HG02759 (cell line): ENCODE measurements around the gene STARD10.

Source experiments
- ATAC-seq: cut with Tn5 transposase; IDR thresholded peaks from one replicate; pipeline ENCODE4 v1.9.1; 2021; ENCODE audit warnings: mild to moderate bottlenecking, moderate library complexity; ENCODE audit not compliant: unreplicated experiment

STARD10 gene

DNA sequence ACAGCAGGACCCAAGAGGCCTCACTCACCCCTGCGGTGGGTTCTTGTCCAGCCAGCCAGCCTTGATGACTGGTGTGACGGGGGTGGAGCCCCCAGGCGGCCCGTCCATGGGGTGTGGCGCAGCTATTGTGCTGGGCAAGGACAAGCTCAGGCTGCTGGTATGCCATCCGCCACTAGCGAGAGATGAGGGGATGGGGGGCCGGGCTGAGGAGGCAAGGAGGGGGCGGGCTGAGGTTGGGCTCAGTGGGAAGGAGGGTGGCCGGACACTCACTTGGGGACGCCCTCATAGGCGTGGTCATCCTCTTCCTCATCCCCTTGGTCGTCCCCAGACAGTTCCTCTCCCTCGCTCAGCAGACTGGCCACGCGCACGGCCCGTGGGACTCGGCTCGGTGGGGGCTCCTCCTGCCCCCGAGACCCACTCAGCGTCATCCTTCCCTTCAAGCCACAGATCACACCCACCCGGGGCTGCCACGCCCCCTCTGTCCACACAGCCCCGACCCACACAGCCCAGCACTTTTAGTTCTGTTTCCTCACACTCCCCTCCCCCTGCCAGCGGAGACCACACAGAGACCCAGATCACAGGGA is 81.6 kb downstream of the STARD10 start:
- no peak for ATAC-seq

- no peak for ATAC-seq
Measured at GRCh38 chr11:72711141-72711540, 82.7 kb downstream of the STARD10 start.

GRCh38 chr11:72710278-72710677 is 83.6 kb downstream of the STARD10 start:
- ATAC-seq: no peak

DNA sequence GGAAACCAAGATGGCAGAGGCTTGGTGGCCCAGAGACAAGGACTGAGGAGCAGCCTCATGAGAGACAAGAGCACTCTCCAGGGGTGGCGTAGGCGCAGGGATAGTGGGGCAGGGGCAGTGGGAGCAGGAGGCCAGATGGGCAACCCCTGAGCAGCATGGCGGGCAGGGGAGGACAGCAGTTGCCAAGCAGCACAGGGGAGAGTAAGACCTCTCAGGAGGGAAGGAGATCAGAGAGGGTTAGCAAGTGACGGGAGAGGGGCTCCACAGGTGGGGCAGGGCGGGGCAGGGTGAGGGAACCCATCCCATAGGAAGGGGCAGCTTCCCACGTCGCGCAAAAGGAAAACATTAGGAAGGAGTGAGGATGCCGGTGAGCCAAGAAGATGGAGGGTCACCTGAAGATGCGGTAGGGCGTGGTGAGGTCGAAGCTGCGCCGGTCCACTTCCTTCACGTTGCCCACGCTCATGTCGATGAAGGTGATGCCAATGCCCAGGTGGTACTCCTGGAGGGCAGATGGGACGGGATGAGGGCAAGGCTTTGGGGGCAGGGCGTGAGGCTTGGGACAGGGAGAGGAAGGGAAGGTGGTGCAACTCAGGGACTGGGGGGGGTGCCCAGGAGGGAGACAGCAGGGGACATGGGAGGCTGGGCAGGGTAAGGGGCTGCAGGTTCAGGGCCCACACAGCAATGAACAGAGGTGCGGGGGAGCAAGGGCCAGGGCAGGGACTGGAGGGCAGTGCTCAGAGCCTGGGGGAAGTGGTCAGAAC is 84.2 kb downstream of the STARD10 start:
- ATAC-seq: no peak

DNA sequence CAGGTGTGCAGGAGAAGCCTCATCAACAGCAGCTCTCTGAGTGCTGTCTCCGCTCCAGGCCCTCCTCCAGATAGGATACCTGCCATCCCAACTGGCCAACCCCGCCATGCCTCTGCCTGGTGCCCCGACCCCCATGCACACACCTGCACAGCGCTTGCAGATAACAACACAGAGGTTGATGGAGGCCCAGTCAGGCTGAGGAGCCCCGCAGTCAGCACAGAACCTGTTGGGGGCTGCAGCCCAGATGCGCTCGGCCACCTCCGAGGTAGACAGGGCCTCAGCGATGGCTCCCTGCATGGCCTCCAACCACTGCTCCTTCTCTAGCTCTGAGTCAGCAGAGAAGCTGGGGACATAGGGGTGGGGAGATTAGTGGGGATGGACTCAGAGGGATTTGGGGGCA is 86.8 kb downstream of the STARD10 start:
- ATAC-seq: no peak

- no peak for ATAC-seq
Measured at GRCh38 chr11:72706579-72706978, 87.3 kb downstream of the STARD10 start.

DNA sequence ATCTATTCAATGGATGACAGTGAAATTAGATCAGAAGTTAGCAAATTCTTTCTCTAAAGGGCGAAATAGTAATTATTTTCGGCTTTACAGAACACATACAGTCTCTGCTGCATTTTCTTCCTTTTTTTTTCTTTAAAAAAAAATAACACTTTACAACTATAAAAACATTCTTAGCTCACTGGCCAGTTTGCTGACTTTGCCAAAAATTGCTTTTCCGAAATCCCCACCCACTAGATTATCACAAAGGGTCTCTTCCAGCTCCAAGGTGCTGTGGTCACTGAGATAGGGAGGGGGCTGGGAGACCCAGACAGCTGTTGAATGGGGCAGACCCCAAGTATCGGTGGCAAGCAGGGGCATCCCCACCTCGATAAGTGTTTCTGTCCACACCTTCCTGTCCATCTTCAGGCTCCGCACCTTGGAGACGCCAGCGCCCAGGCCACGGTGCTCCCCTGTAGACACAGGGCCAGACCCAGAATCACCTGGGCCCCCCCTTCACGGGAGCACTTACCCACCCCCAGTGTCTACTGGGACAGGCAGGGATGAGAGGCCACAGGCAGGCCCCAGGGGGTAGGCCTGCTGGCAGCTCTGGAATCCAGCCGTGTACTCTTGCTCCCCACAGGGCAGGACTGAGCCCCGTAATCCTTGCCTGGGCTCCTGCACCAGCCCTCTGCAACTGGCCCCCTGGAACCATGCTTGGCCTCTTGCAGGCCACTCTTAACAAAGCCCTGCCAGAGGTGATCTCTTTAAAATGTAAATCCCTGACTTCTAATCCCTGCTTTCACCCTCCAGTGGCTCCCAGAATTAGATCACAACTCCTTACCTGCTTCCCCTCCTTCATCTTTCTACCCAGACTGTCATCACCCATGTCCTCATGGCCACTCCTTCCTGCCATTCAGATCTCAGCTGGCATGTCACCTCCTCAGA is 88.1 kb downstream of the STARD10 start:
- ATAC-seq: no peak

DNA sequence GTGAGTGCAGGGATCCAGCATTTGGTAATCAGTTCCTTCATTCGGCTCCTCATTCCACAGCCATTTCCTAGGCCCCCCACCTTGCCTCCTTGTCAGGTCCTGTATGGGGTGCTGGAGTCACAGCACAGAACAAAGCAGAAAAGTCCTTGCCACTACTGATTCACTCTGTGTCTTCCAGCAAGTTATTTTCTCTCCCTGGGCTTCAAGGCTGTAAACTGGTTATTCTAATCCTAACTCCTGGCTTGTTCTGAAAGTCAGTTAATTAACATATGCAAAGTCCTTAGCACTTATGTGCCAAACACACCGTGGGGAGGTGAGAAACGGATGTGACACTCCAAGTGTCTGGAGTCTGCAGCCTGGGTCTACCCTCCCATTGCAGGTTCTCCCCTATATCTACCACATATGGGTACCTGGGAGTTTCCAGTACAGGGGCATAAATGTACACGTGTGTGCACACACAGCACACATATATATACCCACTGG is 89.0 kb downstream of the STARD10 start:
- no peak for ATAC-seq
